ENCODE results near the gene SEC63.
"Not testable (repeated sequence)": the region's sequence is repeated elsewhere in the genome, so short reads cannot be mapped to it uniquely, and the experiment has no call there.

The SEC63 gene

DNA sequence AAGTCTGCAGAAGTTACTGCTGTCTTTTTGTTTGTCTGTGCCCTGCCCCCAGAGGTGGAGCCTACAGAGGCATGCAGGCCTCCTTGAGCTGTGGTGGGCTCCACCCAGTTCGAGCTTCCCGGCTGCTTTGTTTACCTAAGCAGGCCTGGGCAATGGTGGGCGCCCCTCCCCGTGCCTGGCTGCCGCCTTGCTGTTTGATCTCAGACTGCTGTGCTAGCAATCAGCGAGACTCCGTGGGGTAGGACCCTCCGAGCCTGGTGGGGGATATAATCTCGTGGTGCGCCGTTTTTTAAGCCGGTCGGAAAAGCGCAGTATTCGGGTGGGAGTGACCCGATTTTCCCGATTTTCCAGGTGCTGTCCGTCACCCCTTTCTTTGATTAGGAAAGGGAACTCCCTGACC lies 97.9 kb downstream of the SEC63 start:
- DNase-seq (ENCODE audit: low spot score) = not testable (repeated sequence)

- no peak for DNase-seq (ENCODE audit: low spot score)
Measured at GRCh38 chr6:107853230-107853629, 104.8 kb downstream of the SEC63 start.

DNA sequence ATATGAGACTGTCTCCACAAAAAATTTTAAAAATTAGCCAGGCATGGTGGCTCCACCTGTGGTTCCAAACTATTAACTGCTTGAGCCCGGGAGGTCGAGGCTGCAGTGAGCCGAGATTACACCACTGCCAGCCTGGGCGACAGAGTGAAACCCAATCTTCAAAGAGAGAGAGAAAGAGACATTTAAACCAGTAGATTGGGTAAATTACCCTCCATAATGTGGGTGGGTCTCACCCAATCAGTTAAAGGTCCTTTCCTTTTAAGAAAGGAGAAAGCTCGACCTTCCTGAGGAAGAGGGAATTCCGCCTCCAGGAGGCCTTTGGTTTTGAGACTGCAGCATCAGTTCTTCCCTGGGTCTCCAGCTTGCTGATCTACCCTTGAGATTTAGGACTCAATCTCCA lies 108.7 kb downstream of the SEC63 start:
- DNase-seq (ENCODE audit: low spot score) = no peak

DNA sequence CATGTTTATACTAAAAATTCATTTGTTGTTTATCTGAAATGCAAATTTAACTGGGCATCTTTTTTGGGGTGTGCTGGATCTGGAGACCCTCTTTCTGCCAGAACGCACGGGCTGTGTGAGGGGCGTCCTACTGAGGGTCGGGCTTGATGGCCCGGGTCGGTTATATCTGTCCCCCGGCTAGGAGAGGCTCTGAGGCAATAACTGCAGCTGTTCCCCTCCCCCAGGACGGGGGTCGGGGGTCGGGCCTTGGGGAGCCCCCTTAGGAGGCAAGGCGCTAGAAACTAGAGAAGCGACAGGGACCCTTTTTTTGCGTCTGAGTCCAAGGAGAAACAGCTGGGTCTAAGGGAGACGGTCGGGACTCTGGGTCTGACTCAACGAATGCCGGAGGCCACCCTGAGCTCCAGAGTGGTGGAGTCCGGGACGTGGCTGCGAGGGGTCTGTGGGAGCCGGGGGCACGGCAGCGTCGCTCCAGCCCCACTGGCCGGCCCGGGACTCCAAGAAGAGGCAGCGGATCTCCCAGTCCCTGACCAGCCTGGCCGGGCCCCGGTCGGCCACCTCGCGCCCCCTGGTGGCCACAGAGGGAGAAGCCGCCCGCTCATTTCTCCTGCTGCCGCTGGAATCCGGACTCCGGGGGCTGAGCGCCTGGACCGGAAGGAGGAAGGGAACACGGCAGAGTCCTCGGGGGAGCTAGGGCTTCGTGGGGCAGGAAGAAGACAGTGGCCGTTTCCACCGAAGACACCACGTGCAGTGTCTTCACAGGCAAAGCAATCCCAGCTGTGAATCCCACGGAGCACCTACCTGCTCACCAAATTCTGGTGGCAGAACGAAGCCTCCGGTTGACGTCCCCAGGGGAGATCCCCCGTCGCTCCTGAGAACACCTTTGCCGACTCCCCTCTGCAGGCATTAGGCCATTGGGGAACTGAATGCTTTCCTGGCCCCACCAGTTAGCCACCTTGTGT lies 109.9 kb downstream of the SEC63 start:
- peak; percentile 96 for DNase-seq (ENCODE audit: low spot score)

DNA sequence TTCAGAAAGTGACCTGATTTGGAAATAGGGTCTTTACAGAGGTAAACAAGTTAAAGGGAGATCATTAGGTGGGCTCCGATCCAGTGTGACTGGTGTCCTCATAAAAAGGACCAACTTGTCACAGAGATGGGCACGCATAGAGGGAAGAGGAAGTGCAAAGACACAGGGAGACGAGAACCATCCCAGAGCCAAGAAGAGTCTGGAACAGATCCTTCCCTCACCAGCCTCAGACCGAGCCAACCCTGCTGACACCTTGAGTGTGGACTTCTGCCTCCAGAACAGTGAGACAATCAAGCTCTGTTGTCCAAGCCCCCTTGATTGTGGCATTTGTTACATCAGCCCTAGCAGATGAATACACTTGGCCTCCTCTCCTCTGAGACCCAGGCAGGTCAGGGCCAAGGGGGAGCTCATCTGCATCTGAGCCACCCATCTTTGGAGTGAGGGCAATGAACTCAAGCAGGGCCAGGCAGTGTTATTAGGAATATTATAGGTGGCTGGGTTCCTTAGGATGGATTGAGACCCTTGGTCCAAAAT lies 111.7 kb downstream of the SEC63 start:
- no peak for DNase-seq (ENCODE audit: low spot score)

GRCh38 chr6:107845777-107846176 lies 112.2 kb downstream of the SEC63 start:
- no peak for DNase-seq (ENCODE audit: low spot score)

- DNase-seq (ENCODE audit: low spot score) = no peak
Measured at GRCh38 chr6:107843400-107843799, 114.6 kb downstream of the SEC63 start.

DNA sequence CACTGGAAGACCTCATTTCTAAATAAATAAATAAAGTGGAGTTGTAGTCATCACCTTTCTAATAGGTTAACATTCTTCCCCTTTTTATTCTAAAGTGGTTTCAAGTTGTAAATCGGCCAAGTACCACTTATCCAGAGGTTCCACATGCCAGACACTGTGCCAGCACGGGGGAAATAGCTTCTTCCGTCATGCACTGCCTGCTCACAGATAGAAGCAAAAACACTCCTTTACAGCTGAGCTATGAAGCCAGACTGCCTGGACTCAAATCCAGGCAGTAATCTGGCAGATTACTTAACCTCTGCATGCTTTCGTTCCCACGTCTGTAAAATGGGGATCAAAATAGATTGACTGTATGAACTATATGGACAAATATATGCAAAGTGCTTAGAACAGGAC lies 116.7 kb downstream of the SEC63 start:
- no peak for DNase-seq (ENCODE audit: low spot score)

DNA sequence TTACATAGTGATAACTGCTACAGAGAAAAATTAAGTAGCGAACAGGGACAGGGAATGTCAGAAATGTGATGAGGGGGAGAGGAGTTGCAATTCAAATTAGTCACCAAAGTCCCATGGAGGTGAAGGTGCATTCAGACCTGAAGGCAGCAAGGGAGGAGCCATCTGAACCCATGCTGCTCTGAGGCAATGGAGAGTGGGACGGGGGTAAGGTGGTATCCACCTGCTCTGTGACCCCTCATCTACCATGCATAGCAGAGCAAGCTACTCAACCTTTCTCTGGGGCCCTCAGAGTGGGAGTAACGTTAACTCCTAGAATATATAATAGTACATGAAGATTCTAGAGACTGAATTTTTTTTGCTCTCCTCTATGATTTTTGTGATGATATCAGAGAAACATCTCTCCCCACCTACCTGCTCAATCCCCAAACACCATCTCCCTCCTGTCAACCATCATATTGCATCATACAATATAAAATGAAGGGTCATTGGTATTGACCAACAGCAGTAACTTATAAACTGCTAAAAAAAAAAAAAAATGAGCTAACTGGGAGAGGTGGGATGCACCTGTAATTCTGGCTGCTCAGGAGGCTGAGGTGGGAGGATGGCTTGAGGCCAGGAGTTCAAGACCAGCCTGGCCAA lies 117.3 kb downstream of the SEC63 start:
- DNase-seq (ENCODE audit: low spot score) = no peak

DNA sequence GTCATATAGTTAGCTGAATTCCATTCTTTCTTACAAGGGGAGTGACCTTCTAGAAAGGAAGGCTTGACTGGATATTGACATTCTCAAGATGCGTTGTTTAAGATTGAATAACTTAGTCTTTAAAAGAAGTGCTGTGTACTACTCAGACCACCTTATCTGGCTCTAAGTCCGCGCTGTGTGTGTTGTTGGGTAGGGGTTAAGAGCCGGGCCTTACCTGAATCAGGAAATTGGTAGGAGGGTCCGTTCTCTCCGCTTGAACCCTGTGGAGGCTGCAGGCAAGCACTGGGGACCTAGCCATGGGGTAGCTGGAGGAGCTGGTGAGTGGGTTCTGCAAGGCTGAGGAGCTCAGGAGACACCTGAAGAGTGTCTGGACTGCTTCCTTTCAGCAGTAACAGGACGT lies 124.9 kb downstream of the SEC63 start:
- no peak for DNase-seq (ENCODE audit: low spot score)

- DNase-seq (ENCODE audit: low spot score) = no peak
Measured at GRCh38 chr6:107832151-107833056, 125.6 kb downstream of the SEC63 start.

GRCh38 chr6:107830060-107830459 lies 127.9 kb downstream of the SEC63 start:
- no peak for DNase-seq (ENCODE audit: low spot score)

DNA sequence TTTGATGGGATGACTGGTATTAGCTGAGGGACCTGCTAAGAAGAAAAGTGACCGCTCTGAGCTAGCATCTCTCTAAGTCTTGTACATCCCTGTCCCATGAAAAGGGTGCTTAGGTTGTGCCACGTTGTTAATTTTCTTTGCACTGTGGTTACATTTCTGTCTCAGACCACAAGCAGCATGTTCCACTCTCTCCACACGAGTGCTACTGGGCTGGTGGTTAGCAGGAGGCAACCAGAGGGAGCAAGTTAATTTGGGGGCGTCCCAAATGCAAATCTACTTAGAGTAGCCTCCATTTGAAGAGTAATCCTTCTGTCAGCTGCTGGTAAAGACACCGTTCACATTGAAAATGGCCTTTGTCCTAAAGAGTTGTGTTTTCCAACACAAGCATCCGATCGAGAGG lies 130.5 kb downstream of the SEC63 start:
- no peak for DNase-seq (ENCODE audit: low spot score)

GRCh38 chr6:107823047-107823557 lies 134.9 kb downstream of the SEC63 start:
- no peak for DNase-seq (ENCODE audit: low spot score)

- no peak for DNase-seq (ENCODE audit: low spot score)
Measured at GRCh38 chr6:107822176-107823046, 135.6 kb downstream of the SEC63 start.

DNA sequence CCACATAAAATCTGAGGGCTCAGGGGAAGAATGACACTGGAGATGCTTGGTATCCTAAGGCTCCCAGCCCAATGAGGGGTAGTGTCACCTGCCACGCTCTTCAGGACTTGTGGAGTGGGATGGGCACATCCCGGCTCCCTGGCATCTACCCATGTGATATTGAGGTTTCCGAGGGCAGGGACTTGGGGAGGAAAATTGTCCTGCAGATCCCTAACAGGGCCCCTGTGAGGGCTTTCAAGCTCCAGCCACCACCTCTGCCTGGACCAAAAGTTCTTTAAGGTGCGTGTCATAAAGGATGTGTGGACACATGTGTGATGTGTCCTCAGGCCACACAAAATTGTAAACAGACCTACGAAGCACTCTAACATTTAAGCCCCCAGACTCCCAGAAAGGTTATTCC lies 136.4 kb downstream of the SEC63 start:
- no peak for DNase-seq (ENCODE audit: low spot score)

DNA sequence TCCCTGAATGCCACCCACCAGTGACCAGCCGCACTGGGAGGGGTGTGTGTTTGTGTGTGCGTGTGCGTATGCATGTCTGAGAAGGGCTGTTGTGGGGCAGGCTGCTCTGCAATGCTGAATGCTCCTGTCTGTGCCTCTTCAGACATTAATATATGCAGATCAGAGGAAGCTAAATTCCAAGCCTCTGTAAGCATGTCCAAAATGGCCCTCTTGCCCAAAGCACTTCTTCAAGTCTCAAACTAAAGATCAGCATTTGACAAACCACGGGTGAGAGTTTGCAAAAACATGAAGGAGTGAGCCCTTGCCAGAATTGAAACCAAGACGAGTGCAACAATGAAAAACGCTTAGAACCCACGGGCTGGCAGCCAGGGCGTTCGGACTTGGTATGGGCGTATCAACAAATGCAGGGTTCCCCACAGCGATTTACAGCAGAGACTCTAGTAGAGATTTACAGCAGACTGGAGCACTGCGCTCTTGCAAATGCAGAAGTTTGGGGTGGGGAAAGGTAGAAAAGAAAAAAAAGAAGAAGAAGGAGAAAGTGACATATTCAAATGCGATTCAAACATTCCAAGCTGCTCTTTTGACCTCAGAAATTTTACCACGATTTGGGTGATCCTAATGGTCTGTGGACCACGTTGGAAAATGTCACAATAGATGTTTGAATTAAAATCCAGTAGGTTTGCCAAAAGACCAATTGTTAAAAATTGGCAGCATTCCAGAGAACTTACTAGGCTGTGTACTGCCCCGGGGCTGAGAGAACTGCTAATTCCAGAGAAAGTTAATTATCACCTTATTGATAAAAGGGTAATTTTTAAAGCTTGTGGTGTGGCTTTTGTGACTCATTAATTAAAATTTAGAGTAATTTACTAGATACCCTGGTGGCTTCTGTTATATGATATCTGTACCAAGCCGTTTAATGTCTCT lies 137.4 kb downstream of the SEC63 start:
- DNase-seq (ENCODE audit: low spot score) = no peak

DNA sequence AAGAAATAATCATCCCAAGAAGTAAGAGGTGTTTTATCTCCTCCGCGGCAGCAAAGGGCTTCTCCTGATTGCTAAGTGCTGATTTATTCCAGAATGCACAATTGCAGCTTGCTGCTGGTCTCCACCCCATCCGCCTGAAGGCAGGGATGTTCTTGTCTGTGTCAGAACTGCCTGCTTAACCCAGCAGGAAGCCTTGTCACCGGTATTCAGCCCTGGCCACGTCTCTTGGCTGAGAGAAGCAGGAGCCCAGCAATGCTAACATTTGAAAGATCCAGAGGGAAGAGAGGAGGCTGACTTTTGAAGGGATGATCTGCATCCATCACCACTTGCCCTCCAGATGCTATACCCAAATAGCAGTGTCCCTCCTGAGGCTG lies 138.1 kb downstream of the SEC63 start:
- peak; percentile 45 for DNase-seq (ENCODE audit: low spot score)

- DNase-seq (ENCODE audit: low spot score) = no peak
Measured at GRCh38 chr6:107819217-107819616, 138.8 kb downstream of the SEC63 start.

GRCh38 chr6:107818272-107818671 lies 139.7 kb downstream of the SEC63 start:
- DNase-seq (ENCODE audit: low spot score) = no peak
